Ishikawa (cell line): ENCODE results near the gene CORO7.

Experiments
- CEBPB ChIP-seq: IDR thresholded peaks from 2 replicates; pipeline ENCODE4 v1.6.1; 2012
- CREB1 ChIP-seq: IDR thresholded peaks from 2 replicates; pipeline ENCODE4 v1.6.1; 2012; ENCODE audit warnings: low read depth

GRCh38 chr16:4386951-4387565, 29.3 kb downstream of the CORO7 start:
- TF ChIP-seq CREB1 (no peak), CEBPB (no peak)
